PFSK-1 (cell line): ENCODE measurements around the gene JMJD1C.

Experiments
- FOXP2 ChIP-seq: optimal IDR thresholded peaks from 2 replicates; pipeline ENCODE3; 2011; ENCODE audit warnings: borderline replicate concordance, control low read depth, inconsistent platforms; ENCODE audit not compliant: insufficient read depth; ENCODE audit errors: extremely low read length, extremely low read depth
- POLR2AphosphoS5 ChIP-seq: IDR thresholded peaks from 2 replicates; pipeline ENCODE4 v1.6.1; 2012; ENCODE audit warnings: low read depth, mild to moderate bottlenecking, control low read depth, low read length, moderate library complexity
- SIN3A ChIP-seq: IDR thresholded peaks from 2 replicates; pipeline ENCODE4 v1.6.1; 2012; ENCODE audit warnings: mild to moderate bottlenecking, low read length, moderate library complexity, borderline replicate concordance; ENCODE audit not compliant: insufficient read depth
- TAF1 ChIP-seq: IDR thresholded peaks from 2 replicates; pipeline ENCODE4 v1.6.1; 2012; ENCODE audit warnings: low read length, control low read depth, borderline replicate concordance; ENCODE audit not compliant: insufficient read depth
- TF ChIP-seq, protein P1 (sequence below), 2 experiments: IDR thresholded peaks; 2 replicates each; pipeline versions ENCODE4 v1.6.1 to v1.8.0; 2011 to 2012; ENCODE audit warnings: low read depth in 2 of 2, low read length in 2 of 2, control low read depth in 1 of 2, inconsistent platforms in 1 of 2, mild to moderate bottlenecking in 1 of 2, moderate library complexity in 1 of 2; ENCODE audit not compliant: insufficient read depth in 1 of 2

Gene JMJD1C

GRCh38 chr10:63297941-63298340, 167.8 kb downstream of the JMJD1C start:
- TF ChIP-seq POLR2AphosphoS5 (no peak), SIN3A (no peak), FOXP2 (no peak), TAF1 (no peak)
- TF ChIP-seq, protein P1, sequence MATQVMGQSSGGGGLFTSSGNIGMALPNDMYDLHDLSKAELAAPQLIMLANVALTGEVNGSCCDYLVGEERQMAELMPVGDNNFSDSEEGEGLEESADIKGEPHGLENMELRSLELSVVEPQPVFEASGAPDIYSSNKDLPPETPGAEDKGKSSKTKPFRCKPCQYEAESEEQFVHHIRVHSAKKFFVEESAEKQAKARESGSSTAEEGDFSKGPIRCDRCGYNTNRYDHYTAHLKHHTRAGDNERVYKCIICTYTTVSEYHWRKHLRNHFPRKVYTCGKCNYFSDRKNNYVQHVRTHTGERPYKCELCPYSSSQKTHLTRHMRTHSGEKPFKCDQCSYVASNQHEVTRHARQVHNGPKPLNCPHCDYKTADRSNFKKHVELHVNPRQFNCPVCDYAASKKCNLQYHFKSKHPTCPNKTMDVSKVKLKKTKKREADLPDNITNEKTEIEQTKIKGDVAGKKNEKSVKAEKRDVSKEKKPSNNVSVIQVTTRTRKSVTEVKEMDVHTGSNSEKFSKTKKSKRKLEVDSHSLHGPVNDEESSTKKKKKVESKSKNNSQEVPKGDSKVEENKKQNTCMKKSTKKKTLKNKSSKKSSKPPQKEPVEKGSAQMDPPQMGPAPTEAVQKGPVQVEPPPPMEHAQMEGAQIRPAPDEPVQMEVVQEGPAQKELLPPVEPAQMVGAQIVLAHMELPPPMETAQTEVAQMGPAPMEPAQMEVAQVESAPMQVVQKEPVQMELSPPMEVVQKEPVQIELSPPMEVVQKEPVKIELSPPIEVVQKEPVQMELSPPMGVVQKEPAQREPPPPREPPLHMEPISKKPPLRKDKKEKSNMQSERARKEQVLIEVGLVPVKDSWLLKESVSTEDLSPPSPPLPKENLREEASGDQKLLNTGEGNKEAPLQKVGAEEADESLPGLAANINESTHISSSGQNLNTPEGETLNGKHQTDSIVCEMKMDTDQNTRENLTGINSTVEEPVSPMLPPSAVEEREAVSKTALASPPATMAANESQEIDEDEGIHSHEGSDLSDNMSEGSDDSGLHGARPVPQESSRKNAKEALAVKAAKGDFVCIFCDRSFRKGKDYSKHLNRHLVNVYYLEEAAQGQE (IDR thresholded peaks at IDR 0.05; ENCODE audit: insufficient read depth in 1 of 2, low read depth in 2 of 2, low read length in 2 of 2), result no peak

DNA sequence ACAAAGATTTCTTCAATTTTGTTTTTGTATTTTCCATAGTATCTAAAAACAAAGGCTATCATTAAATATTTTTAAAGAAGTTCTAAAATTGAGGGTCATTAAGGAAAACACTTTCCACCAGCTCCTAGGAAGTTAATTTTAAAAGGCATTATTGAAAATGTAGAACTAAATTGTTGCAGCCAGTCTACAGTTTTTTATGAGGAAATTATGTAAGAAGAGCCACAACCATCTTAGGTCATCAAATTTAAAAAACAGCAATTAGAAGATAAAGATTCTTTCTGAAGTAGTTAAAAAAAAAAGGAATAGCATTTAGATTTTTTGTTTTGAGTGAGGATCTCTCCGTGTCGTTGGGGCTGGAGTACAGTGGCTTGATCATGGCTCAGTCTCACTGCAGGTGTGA, 171.0 kb downstream of the JMJD1C start:
- TF ChIP-seq FOXP2 (no peak), POLR2AphosphoS5 (no peak), TAF1 (no peak), SIN3A (no peak)
- TF ChIP-seq, protein P1 (IDR thresholded peaks at IDR 0.05; ENCODE audit: insufficient read depth in 1 of 2, low read depth in 2 of 2, low read length in 2 of 2), result no peak

DNA sequence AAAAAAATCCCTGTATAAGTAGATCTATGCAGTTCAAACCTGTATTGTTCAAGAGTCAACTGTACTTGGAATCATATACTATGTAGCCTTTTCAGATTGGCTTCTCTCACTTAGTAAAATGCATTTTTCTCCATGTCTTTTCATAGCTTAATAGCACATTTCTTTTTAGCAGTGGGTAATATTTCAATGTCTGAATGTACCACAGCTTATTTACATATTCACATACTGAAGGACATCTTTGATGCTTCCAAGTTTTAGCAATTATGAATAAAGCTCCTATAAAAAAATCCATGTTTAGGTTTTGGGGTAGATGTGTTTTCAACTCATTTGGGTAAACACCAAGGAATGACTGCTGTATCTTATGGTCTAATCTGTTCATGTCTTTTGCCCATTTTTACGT, 177.6 kb downstream of the JMJD1C start:
- TF ChIP-seq POLR2AphosphoS5 (no peak), SIN3A (no peak), TAF1 (no peak)

DNA sequence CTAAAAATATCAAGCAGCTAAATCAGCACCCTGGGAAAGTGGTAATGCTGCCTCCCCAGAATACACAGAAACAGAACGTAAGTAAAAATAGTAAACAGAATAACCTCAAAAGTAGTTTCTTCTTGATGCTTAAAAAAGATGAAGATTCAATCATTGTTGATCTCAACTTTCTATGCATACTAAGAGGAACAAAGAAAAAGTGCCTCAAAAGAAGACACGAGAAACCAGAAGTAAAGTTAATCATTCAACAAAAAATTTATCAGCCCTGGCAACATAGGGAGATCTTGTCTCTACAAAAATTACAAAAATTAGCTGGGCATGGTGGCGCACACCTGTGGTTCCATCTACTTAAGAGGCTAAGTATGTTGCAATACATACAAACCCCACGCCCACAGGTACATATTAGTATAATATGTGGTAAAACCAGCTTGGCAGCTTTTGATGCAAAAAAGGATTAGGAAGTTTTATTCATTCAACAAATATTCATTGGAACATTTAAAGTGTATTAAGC, 179.0 kb downstream of the JMJD1C start:
- TF ChIP-seq TAF1 (no peak), SIN3A (no peak), POLR2AphosphoS5 (no peak), FOXP2 (no peak)
- TF ChIP-seq, protein P1 (IDR thresholded peaks at IDR 0.05; ENCODE audit: insufficient read depth in 1 of 2, low read depth in 2 of 2, low read length in 2 of 2), result no peak

- TF ChIP-seq TAF1, result no peak
- TF ChIP-seq SIN3A, result peak; percentile 45; the same call in 1 of the 2 replicates
These were observed 179.4 kb downstream of the JMJD1C start for GRCh38 chr10:63286340-63286739.

DNA sequence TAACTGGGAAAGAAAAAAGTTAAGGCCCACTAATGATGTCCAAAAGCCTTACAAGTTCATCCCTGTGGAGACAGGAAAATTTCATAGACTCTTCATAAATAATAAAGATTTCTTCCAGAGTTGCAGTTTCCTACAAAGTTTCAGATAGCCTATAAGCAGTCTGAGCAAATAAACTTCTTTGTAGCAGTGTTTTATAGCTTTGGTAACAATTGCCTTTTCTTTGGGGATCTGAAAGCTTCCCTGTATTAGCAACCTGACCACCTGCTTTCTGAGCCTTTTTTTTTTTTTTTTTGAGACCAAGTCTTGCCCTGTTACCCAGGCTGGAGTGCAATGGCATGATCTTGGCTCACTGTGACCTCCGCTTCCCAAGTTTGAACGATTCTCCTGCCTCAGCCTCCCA, 182.7 kb downstream of the JMJD1C start:
- TF ChIP-seq POLR2AphosphoS5 (no peak), TAF1 (no peak), SIN3A (no peak), FOXP2 (no peak)
- TF ChIP-seq, protein P1 (IDR thresholded peaks at IDR 0.05; ENCODE audit: insufficient read depth in 1 of 2, low read depth in 2 of 2, low read length in 2 of 2), result no peak
